Ovary (tissue), 9 donors: Measurements from ENCODE around the gene RGS7. TPM values are rescaled to one million over a fixed set of nuclear protein-coding genes. Genes with fewer than 3 reads are reported as not detected.

Experiments
- DNase-seq, 5 donors: peaks; one replicate each; pipeline ENCODE4 v3.0.0-alpha.2; 2019 to 2020
- H3K27ac ChIP-seq, 2 donors: fragments of 200-600 bp; one replicate each; pipeline versions ENCODE4 v1.5.1 to v1.8.0; 2019 to 2022
- H3K27me3 ChIP-seq: fragments of 200-600 bp; one replicate; pipeline ENCODE4 v1.8.0; 2022
- H3K36me3 ChIP-seq: fragments of 200-600 bp; sonication (generic); one replicate; pipeline ENCODE4 v1.5.1; 2019
- H3K4me1 ChIP-seq: one replicate; pipeline ENCODE4 v1.8.1; 2013; ENCODE audit warnings: mild to moderate bottlenecking, moderate library complexity; ENCODE audit not compliant: insufficient read depth
- H3K4me3 ChIP-seq: fragments of 200-600 bp; sonication (generic); one replicate; pipeline ENCODE4 v1.5.1; 2017
- H3K9me3 ChIP-seq, 2 donors: fragments of 200-600 bp in 1 of 2; sonication (generic) in 1 of 2; one replicate each; pipeline versions ENCODE4 v1.5.1 to v1.8.1; 2013 to 2019; ENCODE audit warnings: mild to moderate bottlenecking in 1 of 2, moderate library complexity in 1 of 2
- CTCF ChIP-seq, 3 donors: fragments of 450-650 bp in 2 of 3; fragments of 200-600 bp in 1 of 3; IDR thresholded peaks; one replicate each; pipeline versions ENCODE4 v1.5.1 to v1.8.0; 2016 to 2022; ENCODE audit warnings: antibody characterized with exemption in 3 of 3, mild to moderate bottlenecking in 1 of 3
- EP300 ChIP-seq: sonication (generic); formaldehyde crosslinking; IDR thresholded peaks from one replicate; pipeline ENCODE4 v1.6.1; 2017; ENCODE audit warnings: antibody characterized with exemption
- POLR2A ChIP-seq: fragments of 450-650 bp; IDR thresholded peaks from one replicate; pipeline ENCODE4 v1.6.1; 2017; ENCODE audit warnings: antibody characterized with exemption, mild to moderate bottlenecking, moderate library complexity
- WGBS, 3 donors: extraction: QIAGEN DNeasy Blood & Tissue Kit in 1 of 3; methylation state at CpG; one replicate each; pipeline versions ENCODE4 v1.1.5 to v1.1.7; 2013 to 2017; 5-methylcytosine and 5-hydroxymethylcytosine counted together
- intact Hi-C, 4 donors: fragments of 100-400 bp; cut with DNase I; formaldehyde crosslinking; loops; one replicate each; pipeline versions ENCODE4 v1.11.0 to v1.15.1; 2022 to 2023
- polyA plus RNA-seq, 2 donors: library from polyadenylated mRNA; stranded (reverse); fragments of 200-250 nt in 1 of 2; fragments of 350-450 nt in 1 of 2; fragmentation: Illumina TruSeq in 1 of 2; extraction: RNeasy Lipid Tissue Mini Kit (QIAGEN cat#74804) in 1 of 2; gene quantifications; one replicate each; pipeline ENCODE4 v1.2.3, GENCODE V29; 2013 to 2014
- total RNA-seq, 7 donors: library from RNA; depleted of rRNA in 2 of 7; stranded (reverse); fragments of >200 nt in 2 of 7; fragmentation: NEBNext Ultra II Directional in 3 of 7; extraction: Animal tissue kit (Norgen Biotek cat#: 25700) in 3 of 7; gene quantifications; one replicate each; pipeline versions ENCODE4 v1.1.0 to v1.2.4, GENCODE V29; 2016 to 2023
- donor health status: DM: no; HTN: no; CAD: no; lungs with moderate emphysema.
- donor health status: DM: no; HTN: no; CAD: no.
- donor health status: Bipolar disorder and iron deficiency.
- donor health status: DM: yes; HTN: yes; CAD: no.
- donor health status: DM: no; HTN: no; CAD: no.
- donor health status: DM: yes; HTN: yes; CAD: no.

Gene RGS7
- total and polyA plus RNA-seq, 9 donors = 0.10 to 1.00 (median 0.37) TPM; not detected in 1

DNA sequence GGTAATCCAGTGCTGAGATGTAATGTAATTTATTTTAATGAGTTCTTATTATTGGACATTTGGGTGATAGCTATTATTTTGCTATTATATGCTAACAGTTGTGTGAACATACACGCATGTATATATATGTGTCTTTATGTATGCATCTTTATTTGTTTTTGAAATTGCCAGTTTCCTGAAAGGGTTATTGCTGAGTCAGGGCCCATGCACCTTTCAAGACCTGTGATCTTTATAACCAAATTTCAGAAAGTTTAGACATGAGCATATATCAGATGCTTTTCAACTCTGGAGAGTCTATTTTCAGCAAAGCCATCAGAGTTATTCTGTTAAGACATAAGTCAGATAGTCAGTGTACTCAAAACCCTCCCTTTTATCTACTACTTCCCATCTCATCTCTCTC lies 479.4 kb downstream of the RGS7 start:
- Histone ChIP-seq H3K27ac (no peak overlapping the region), H3K36me3 (no peaks in the 10 kb centered on the region), H3K27me3 (no peaks in the 10 kb centered on the region), H3K4me3 (no peak overlapping the region), H3K9me3 (no peaks in the 10 kb centered on the region), H3K4me1 (no peaks in the 10 kb centered on the region)
- WGBS, 3 donors = 90 to 95% (median 90%) methylated on average over 1 of the region's 1 CpG
- TF ChIP-seq EP300 (no peak), POLR2A (no peak), CTCF (IDR thresholded peaks at IDR 0.05) (no peak)
- intact Hi-C loops = no loop called here
- no peak for DNase-seq

DNA sequence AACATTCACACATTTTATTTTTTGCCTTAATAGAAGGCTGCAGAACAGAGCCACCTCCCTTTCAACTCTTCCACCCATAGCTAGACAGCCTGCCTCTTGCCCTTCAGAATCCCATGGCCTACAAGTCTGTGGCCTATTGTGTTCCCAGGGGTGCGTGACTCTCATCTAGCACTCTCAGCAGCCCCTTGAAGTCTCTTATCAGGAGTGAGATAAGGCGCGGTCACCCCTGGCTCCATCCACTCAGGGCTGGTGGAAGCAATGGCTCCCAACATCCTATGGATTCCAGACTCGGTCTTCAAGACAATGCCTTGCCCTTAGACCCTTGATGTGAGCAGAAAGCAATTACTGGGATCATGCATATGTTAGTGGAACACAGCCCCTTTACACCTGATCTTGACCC lies 480.9 kb downstream of the RGS7 start:
- intact Hi-C loops = no loop called here
- Histone ChIP-seq H3K36me3 (no peaks in the 10 kb centered on the region), H3K9me3 (no peaks in the 10 kb centered on the region), H3K27me3 (no peaks in the 10 kb centered on the region), H3K4me1 (no peaks in the 10 kb centered on the region), H3K4me3 (no peak overlapping the region), H3K27ac (no peak overlapping the region)
- TF ChIP-seq EP300 = no peak
- no peak for TF ChIP-seq POLR2A
- no peak for TF ChIP-seq CTCF (IDR thresholded peaks at IDR 0.05)
- no peak for DNase-seq
- WGBS, 3 donors = 93 to 95% (median 94%) methylated on average over 4 of the region's 4 CpGs

DNA sequence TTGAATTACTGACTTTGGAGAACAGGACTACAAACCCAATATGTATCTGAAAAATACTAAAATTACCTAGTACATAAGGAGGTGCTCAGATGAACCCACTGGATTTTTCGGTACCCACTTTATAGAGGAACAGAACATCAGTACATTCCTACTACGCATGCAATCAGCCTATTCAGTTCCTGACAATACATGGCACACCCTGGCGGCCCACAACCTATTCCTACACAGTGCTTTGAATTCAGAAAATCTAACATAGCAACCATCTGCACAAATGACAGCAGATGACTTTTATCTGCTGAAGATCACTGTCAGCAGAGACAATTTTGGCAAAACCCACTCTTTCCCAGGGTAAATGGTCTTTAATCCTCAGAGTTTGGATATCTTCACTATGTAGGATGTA lies 487.9 kb downstream of the RGS7 start:
- no peaks in the 10 kb centered on the region for H3K27me3 ChIP-seq
- H3K36me3 ChIP-seq = no peaks in the 10 kb centered on the region
- no peak overlapping the region for H3K27ac ChIP-seq
- intact Hi-C loops = no loop called here
- no peaks in the 10 kb centered on the region for H3K9me3 ChIP-seq
- TF ChIP-seq EP300 (no peak), POLR2A (no peak), CTCF (IDR thresholded peaks at IDR 0.05) (no peak)
- H3K4me1 ChIP-seq = no peaks in the 10 kb centered on the region
- no peak for DNase-seq
- no peak overlapping the region for H3K4me3 ChIP-seq
- 90 to 96% (median 93%) methylated on average over 3 of the region's 3 CpGs for WGBS, 3 donors

- H3K36me3 ChIP-seq = no peaks in the 10 kb centered on the region
- no peaks in the 10 kb centered on the region for H3K4me1 ChIP-seq
- DNase-seq = no peak
- no peaks in the 10 kb centered on the region for H3K9me3 ChIP-seq
- H3K27ac ChIP-seq = no peak overlapping the region
- no peak overlapping the region for H3K4me3 ChIP-seq
- TF ChIP-seq EP300 = no peak
- no peak for TF ChIP-seq POLR2A
- TF ChIP-seq CTCF (IDR thresholded peaks at IDR 0.05) = no peak
- intact Hi-C loops = no loop called here
- H3K27me3 ChIP-seq = no peaks in the 10 kb centered on the region
- 51 to 67% (median 63%) methylated on average over 2 of the region's 2 CpGs for WGBS, 3 donors
These were observed 490.3 kb downstream of the RGS7 start for GRCh38 chr1:240866724-240867123.

- intact Hi-C loops = no loop called here
- no peak overlapping the region for H3K4me3 ChIP-seq
- 83 to 87% (median 86%) methylated on average over 3 of the region's 3 CpGs for WGBS, 3 donors
- H3K9me3 ChIP-seq = no peaks in the 10 kb centered on the region
- DNase-seq = no peak
- no peaks in the 10 kb centered on the region for H3K4me1 ChIP-seq
- TF ChIP-seq CTCF (IDR thresholded peaks at IDR 0.05) (no peak), EP300 (no peak), POLR2A (no peak)
- no peaks in the 10 kb centered on the region for H3K27me3 ChIP-seq
- no peak overlapping the region for H3K27ac ChIP-seq
- no peaks in the 10 kb centered on the region for H3K36me3 ChIP-seq
These were observed 497.0 kb downstream of the RGS7 start for GRCh38 chr1:240860023-240860422.
